Tibial artery (tissue), 4 donors: Measurements from ENCODE around the gene GTF2IRD1.
"Not testable (repeated sequence)": the region's sequence is repeated elsewhere in the genome, so short reads cannot be mapped to it uniquely, and the experiment has no call there.

Experiments used
- DNase-seq, 2 donors: peaks; one replicate each; pipeline ENCODE4 v3.0.0-alpha.2; 2019
- H3K27ac ChIP-seq, 2 donors: fragments of 200-600 bp; sonication (generic) in 1 of 2; 1 replicate in 1 of 2; 2 replicates in 1 of 2; pipeline ENCODE4 v1.5.1; 2018 to 2019; ENCODE audit warnings: mild to moderate bottlenecking in 1 of 2
- H3K27me3 ChIP-seq, 2 donors: fragments of 200-600 bp; sonication (generic) in 1 of 2; one replicate each; pipeline versions ENCODE4 v1.5.1 to v1.6.0; 2016 to 2019
- H3K36me3 ChIP-seq, 3 donors: fragments of 200-600 bp; sonication (generic) in 2 of 3; one replicate each; pipeline ENCODE4 v1.5.1; 2016 to 2019; ENCODE audit warnings: mild to moderate bottlenecking in 2 of 3
- H3K4me1 ChIP-seq, 4 donors: fragments of 200-600 bp; sonication (generic) in 2 of 4; 1 replicate in 3 of 4; 2 replicates in 1 of 4; pipeline ENCODE4 v1.5.1; 2016 to 2019
- H3K4me3 ChIP-seq, 2 donors: fragments of 200-600 bp; sonication (generic) in 1 of 2; 1 replicate in 1 of 2; 2 replicates in 1 of 2; pipeline ENCODE4 v1.5.1; 2018 to 2019; ENCODE audit warnings: mild to moderate bottlenecking in 2 of 2
- H3K9me3 ChIP-seq, 3 donors: fragments of 200-600 bp; sonication (generic) in 1 of 3; one replicate each; pipeline ENCODE4 v1.5.1; 2016 to 2019
- intact Hi-C: fragments of 100-400 bp; cut with DNase I; formaldehyde crosslinking; loops from one replicate; pipeline ENCODE4 v1.15.0; 2023; ENCODE audit warnings: low total_unique reads
- TF ChIP-seq, protein P1 (sequence below), 2 experiments: fragments of 200-600 bp in 1 of 2; fragments of 450-650 bp in 1 of 2; IDR thresholded peaks; one replicate each; pipeline ENCODE4 v1.5.1; 2017 to 2019; ENCODE audit warnings: antibody characterized with exemption in 2 of 2, mild to moderate bottlenecking in 1 of 2, moderate library complexity in 1 of 2

The GTF2IRD1 gene

DNA sequence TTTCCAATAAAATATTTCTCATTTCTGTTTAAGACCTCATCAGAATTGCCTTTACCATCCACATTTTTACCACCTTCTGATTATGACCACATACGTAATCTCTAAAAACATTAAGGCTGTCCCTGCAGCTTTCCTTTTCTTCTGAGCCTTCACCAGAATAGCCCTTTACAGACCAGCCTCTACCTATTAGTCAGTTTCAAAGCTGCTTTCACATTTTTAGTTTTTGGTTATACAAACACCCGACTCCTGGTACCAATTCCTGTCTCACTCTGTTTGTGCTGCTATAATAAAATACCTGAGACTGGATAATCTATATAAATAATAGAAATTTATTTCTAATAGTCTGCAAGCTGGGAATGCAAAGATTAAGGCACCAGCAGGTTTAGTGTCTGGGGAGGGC, 15.4 kb upstream of the GTF2IRD1 start:
- DNase-seq: no peak
- Histone ChIP-seq H3K27ac (no peak overlapping the region), H3K9me3 (peaks cover 0 to 13% (median 11%) of the 10 kb centered on the region in 3 donors), H3K27me3 (no peaks in the 10 kb centered on the region), H3K4me3 (no peak overlapping the region), H3K4me1 (no peaks in the 10 kb centered on the region), H3K36me3 (no peaks in the 10 kb centered on the region)
- intact Hi-C loops: no loop called here
- TF ChIP-seq, protein P1, sequence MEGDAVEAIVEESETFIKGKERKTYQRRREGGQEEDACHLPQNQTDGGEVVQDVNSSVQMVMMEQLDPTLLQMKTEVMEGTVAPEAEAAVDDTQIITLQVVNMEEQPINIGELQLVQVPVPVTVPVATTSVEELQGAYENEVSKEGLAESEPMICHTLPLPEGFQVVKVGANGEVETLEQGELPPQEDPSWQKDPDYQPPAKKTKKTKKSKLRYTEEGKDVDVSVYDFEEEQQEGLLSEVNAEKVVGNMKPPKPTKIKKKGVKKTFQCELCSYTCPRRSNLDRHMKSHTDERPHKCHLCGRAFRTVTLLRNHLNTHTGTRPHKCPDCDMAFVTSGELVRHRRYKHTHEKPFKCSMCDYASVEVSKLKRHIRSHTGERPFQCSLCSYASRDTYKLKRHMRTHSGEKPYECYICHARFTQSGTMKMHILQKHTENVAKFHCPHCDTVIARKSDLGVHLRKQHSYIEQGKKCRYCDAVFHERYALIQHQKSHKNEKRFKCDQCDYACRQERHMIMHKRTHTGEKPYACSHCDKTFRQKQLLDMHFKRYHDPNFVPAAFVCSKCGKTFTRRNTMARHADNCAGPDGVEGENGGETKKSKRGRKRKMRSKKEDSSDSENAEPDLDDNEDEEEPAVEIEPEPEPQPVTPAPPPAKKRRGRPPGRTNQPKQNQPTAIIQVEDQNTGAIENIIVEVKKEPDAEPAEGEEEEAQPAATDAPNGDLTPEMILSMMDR (IDR thresholded peaks at IDR 0.05): no peak

- H3K4me3 ChIP-seq: no peak overlapping the region
- TF ChIP-seq, protein P1 (IDR thresholded peaks at IDR 0.05): no peak
- H3K27ac ChIP-seq: no peak overlapping the region
- peaks cover 0 to 13% (median 11%) of the 10 kb centered on the region in 3 donors for H3K9me3 ChIP-seq
- no peaks in the 10 kb centered on the region for H3K36me3 ChIP-seq
- DNase-seq: no peak
- no peaks in the 10 kb centered on the region for H3K27me3 ChIP-seq
- no peaks in the 10 kb centered on the region for H3K4me1 ChIP-seq
- intact Hi-C loops: no loop called here
Measured at GRCh38 chr7:74439541-74439940, 14.2 kb upstream of the GTF2IRD1 start.

- not testable (repeated sequence) for H3K36me3 ChIP-seq, H3K4me3 ChIP-seq, H3K27me3 ChIP-seq, H3K4me1 ChIP-seq, H3K27ac ChIP-seq, DNase-seq
- H3K9me3 ChIP-seq: peaks cover 0 to 13% (median 11%) of the 10 kb centered on the region in 3 donors
- intact Hi-C loops: loop anchor here (10.0 kb wide), 1 partner anchor 95 kb away; no protein-coding TSS in a partner anchor
Measured at GRCh38 chr7:74440143-74440542, 13.6 kb upstream of the GTF2IRD1 start.

DNA sequence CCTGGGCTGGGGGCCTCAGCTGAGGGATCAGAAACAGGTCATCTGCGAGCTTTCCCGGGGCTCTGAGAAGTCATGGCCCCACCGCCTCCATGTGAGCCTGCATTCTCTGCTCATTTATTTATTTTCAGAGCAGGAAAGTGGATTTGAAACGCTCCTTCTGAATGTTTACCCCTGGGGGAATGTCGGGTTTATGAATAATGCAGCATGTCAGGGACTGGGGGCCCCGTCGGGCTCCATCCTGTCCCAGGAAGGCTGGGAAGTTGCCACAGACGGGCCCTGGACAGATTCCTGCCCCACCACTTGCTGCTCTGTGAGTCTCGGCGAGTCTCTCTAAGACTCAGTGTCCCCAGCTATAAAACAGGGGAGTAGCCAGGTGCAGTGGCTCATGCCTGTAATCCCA, 11.9 kb upstream of the GTF2IRD1 start:
- TF ChIP-seq, protein P1 (IDR thresholded peaks at IDR 0.05): no peak
- H3K4me3 ChIP-seq: no peak overlapping the region
- H3K27ac ChIP-seq: no peak overlapping the region
- H3K36me3 ChIP-seq: no peaks in the 10 kb centered on the region
- peaks cover 0 to 13% (median 11%) of the 10 kb centered on the region in 3 donors for H3K9me3 ChIP-seq
- H3K27me3 ChIP-seq: no peaks in the 10 kb centered on the region
- DNase-seq: no peak
- H3K4me1 ChIP-seq: no peaks in the 10 kb centered on the region
- intact Hi-C loops: loop anchor here (10.0 kb wide), 1 partner anchor 93 kb away; no protein-coding TSS in a partner anchor

GRCh38 chr7:74443543-74444247, 10.0 kb upstream of the GTF2IRD1 start:
- Histone ChIP-seq H3K4me3 (no peak overlapping the region), H3K27ac (no peak overlapping the region), H3K36me3 (no peaks in the 10 kb centered on the region), H3K9me3 (peaks cover 0 to 3% (median 1%) of the 10 kb centered on the region in 3 donors), H3K27me3 (no peaks in the 10 kb centered on the region), H3K4me1 (no peaks in the 10 kb centered on the region)
- TF ChIP-seq, protein P1 (IDR thresholded peaks at IDR 0.05): no peak
- intact Hi-C loops: loop anchor here (10.0 kb wide), 1 partner anchor 91 kb away; no protein-coding TSS in a partner anchor
- no peak for DNase-seq

DNA sequence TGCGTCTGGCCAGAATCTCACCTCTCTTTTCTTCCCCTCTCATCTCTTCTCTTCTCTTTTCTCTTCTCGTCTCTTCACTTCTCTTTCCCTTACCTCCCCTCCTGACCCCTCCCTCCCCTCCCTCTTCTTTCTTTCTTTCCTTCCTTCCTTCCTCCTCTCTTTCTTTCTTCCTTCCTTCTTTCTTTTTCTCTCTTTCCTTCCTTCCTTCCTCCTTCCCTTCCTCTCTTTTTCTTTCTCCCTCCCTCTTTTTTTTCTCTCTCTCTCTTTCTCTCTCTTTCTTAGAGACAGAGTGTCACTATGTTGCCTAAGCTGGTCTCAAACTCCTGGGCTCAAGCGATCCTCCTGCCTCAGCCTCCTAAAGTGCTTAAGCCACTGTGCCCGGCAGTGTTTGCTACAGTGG, 4.6 kb upstream of the GTF2IRD1 start:
- no peaks in the 10 kb centered on the region for H3K36me3 ChIP-seq
- H3K9me3 ChIP-seq: no peaks in the 10 kb centered on the region
- TF ChIP-seq, protein P1 (IDR thresholded peaks at IDR 0.05): no peak
- peaks cover 0 to 13% (median 12%) of the 10 kb centered on the region in 4 donors for H3K4me1 ChIP-seq
- no peak overlapping the region for H3K27ac ChIP-seq
- intact Hi-C loops: loop anchor here (10.0 kb wide), 1 partner anchor 86 kb away; no protein-coding TSS in a partner anchor
- DNase-seq: no peak
- H3K27me3 ChIP-seq: no peaks in the 10 kb centered on the region
- H3K4me3 ChIP-seq: no peak overlapping the region
